CD4-positive, alpha-beta T cell treated with Interferon alpha-2 for 1 hour (primary cell): ENCODE data around the gene PCYT2.
"Not testable (repeated sequence)": the region's sequence is repeated elsewhere in the genome, so short reads cannot be mapped to it uniquely, and the experiment has no call there.

ENCODE experiments used
- DNase-seq, 2 donors: peaks; one replicate each; pipeline ENCODE4 v3.0.0-alpha.2; 2020 to 2022

The PCYT2 gene

DNA sequence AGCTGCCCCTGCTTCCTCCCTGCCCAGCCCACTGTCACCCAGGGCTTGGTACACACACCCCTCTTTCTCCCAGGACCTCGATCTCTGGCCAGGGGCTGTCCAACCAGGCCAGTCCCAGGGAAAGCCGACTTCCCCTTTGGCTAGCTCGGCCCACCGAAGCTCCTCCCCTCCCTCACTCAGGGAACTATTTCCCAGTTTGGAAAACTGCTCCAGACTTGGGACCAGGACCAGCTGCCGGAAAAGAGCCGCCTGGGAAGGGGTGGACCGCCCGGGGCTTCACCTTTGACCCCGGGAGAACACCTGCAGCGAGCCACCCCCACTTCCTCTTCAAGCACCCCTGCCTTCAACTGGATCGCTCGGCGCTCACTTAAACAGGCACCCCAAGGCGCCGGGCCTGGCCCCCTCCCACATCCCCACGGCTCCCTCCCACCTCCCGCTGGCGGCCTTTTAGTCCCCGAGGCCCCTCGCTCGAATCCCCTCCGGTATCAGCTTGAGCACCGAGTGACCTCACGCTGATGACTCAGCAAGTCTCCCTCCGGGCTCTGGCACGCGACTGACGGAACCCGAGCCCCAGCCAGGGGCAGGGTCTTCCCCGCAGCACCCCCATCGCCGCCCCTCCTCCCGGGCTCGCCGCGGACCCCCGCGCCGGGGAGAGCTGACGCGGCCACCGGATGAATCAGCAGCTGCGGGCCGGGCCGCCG is 15.4 kb upstream of the PCYT2 start:
- DNase-seq, result peak; percentile 52

DNA sequence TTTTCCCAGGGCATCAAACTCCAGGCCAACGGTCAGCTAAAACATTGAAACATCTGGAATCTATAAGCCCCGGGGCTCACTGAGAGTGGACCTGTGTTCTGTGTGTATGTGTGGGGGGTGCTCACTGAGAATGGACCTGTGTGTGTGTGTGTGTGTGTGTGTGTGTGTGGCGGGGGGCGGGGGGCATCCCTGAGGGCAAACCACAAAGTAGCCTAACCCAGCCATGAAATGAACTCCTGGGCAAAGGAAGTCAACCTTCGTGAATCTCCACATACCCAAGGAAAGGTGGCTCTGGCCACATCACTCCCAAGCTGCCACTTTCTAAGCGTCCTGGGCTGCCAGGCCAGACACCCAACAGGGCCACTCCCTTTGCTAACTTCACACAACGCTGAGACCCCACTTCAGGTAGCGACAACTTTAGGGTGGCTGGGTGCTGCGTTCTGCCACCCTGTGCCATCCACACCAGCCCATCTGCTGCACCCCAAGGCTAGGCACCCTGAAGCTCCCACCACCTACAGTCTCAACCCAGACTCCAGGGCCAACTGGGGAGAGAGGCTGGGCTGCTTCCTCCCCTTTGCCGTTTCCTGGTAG is 14.8 kb upstream of the PCYT2 start:
- no peak for DNase-seq

DNA sequence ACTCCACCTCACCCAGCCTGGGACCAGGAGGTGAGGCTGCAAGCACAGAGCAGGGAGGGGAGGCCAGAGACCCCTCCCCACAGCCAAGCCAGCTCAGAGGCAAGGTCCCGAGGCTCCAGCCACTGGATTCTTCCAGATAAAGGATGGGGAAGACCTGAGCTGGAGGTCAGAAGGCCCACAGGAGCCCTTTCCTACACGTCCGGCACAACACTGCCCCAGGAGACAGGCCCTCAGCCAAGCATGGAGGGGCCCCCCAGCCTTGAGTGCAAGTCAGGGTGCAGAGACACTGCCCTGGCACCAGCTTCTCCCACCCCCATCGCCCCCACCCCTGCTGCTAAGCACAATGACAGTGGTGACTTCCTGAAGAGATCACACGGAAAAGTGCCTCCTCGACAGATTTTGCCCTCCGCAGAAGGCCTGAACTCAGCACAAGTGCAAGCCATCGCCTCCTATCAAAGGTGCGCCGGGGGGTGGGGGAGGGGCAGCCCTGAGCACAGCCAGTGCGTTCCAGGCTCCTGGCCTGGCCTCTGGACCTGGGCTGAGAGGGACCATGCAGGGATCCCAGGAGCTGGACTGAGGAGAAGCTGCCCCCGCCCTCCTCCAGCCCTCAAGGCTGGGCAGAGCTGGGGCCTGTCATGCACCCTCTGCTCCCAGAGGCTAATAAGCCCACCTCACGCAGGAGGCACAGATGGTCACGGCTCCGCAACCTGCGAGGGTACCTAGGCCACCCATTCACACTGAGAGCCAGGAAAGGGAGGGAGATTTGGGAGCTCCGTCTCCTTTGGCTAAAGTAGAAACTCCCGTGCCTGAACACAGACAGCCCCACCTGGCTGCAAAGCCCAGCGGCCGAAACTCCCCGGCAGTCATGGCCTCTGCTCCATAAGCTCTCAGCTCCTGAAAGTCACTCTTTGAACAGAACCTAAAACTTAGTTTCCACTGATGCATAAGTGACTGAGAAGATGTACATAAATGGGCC is 13.6 kb upstream of the PCYT2 start:
- DNase-seq, result peak in 1 of 2 donors; percentile 39

DNA sequence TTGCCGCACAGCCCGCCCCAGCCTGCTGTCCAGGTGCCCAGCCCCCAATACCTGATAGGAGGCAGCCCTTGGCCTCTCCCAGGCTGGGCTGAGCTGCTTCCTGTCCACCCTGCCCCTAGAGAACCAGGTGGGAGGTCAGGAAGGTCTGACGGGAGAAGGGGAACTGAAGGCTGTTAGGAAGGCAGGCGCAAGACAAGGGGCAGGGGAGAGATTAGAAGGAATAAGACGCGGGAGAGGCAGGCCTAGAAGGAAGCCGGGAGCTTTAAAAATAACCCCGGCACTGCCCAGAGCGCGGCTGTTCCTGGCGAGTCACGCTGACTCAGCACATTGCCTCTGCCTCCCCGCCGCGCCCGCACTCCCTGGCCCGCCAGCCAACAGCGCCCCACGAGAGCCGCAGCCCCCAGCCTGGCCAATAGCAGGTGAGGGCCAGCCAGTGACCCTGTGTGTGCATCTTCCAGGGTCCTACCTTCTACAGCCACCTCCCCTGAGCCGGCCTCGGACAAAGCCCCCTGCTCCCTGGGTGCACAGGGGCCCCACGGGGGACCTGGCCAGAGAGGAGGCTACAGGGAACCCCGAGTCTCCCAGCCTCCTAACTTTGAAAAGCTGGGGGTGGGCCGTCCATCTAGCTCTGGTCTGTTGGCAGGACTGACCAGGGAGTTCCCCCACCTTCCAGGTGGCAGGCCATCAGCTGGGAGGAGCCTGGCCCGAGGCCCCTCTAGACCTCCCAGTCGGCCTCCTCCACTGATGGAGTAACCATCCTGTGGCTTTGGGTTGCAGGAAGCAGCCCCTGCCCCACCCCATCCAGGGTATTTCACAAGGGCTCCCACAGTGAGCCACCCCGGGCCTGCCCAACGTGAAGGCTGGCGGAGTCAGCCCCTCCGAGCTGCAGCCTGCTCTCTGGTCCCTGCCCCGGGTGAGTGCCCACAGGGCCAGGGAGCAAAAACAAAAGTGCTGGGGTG is 12.4 kb upstream of the PCYT2 start:
- DNase-seq, result peak in 1 of 2 donors; percentile 54

DNA sequence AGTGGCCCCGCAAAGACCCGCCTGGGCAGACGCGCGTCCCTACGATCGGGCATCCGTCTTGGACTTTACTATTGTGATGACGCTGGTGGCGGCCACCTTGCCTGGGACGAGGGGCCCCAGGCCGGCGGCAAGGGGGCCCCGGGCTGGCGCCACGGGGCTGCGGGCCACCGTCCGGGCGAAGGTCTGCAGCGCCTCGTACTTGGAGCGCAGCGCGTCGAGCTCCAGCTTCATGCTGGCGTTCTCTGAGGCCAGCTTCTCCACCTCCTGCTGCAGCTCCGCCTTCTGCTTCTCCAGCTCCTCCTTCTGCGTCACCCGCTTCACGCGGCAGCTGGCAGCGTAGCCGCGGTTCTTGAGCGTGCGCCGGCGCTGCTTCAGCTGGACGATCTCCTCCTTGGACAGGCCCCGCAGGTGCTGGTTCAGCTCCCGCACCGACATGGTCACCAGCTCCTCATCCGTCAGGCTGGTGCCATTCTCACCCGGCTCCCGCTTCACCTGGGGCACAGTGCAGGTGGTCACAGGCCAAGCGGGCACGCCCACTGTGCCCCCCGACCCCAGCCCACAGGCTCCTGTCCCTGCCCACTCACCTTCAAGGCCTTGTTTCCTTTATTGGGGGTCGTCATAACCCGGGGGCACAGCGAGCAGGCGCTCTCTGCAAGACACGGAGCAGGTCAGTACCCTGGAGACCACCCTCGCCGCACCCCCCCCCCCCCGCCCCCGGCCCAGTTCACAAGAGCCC is 11.5 kb upstream of the PCYT2 start:
- no peak for DNase-seq

DNA sequence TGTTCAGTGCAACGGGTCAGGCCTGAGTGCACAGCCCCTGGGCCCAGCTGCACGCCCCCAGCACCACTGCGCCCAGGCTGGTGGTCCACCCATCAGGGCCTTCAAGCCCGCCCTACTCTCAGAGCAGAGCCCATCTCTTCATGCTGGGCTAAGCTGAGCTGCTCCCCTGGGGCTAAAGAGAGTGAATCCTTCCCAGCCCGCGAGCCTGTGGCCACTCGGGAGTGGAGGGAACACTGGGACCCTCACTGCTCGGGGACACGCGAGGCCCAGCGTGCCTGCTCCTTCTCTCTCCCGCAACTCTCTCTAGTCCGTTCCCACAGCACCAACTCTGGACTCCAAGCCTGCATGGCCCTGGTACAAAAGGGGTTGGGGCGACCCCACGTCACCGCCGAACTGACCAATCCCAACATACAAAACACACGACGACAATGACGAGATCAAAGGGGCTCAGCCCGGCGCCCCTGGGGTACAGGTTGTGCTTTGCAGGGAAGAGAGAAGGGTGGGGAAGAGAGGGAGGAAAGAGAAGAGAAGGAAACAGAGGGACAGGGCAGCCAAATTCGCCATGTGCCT is 10.9 kb upstream of the PCYT2 start:
- no peak for DNase-seq

DNA sequence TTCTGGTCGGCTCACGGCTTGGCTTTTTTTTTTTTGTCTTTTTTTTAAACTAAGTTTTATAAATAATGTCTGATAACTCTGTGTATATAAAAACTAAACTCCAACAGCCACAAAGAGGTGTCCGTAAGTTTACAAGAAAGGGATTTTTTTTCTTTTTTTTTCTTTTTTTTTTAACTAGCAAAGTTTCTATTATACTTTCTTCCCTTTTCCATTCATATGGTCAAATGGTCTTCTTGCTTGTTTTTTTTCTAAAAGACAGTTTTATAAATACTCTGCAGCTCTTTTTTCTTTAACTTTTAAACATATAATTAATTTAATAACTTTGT is 10.3 kb upstream of the PCYT2 start:
- DNase-seq, result no peak

DNA sequence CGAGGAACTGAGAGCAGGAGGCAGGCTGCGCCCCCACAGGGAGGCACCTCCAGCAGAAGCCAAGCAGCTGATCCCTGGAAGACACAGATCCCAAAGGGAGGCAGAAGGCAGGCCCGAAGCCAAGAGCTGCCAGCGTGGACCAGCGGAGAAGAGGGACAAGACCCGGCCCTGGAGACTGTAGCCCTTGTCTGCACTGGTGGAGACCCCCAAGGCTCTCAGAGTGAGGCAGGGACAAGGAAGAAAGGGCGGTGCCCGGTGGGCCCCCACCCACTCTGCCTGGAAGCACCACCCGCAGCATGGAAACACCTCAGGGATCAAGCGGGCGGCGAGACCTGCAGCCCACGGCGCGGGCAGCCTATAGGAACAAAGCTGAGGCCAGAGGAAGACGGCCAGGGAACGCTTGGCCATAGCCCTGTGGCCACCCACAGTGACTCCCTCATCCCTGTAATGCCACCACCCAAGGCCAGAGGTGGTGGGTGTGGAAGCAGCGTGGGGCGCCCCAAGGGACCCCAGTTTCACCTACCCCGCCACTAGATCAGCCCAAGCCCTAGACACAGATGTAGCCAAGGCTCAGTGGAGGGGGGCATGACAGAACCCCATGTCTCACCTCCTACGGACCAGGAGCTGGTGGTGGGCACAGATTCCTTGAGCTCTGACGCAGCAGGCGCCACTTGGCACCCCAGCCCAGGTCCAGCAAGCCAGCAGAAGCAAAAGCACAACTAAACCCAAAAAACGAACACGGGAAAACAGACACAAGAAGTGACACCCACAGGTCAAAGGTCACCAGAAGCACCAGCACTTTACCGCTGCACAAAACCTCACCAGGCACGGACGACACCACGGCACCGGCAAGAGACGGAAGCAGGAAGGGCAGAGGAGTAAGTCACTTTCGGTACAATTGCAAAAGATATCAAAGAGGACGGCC is 9.7 kb upstream of the PCYT2 start:
- peak in 1 of 2 donors; percentile 35 for DNase-seq

DNA sequence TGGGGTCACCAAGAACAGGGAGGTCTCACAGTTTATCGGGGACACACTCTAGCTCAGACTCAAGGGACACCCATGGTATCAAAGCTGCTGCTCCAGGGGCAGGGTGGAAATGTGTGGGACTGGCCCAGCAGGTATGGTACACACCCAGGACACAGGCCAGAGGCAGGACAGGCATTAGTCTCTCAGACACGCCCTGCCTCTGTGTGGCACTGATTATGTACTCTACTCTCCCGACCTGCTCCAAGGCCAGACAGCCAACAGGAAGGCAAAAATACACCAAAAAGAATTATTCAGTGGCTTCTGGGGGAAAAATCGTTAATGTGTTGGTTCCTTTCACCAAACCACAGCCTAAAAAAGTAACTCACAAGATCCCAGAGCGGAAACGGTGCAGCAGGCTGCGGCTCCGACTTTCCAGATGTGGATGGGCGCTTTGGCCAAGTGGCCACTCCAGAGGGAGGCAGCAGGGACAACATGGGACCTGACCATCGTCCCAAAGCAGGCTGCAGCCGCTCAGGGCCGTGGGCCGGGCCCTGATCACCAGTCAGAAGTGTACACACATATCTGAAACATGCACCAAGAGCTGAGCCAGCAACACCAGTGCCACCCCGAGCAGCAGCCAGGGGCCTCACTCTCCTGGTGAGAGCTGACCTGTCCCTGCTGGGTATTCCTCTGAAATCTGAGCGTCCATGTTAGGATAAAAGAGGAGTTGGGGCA is 7.8 kb upstream of the PCYT2 start:
- no peak for DNase-seq

DNA sequence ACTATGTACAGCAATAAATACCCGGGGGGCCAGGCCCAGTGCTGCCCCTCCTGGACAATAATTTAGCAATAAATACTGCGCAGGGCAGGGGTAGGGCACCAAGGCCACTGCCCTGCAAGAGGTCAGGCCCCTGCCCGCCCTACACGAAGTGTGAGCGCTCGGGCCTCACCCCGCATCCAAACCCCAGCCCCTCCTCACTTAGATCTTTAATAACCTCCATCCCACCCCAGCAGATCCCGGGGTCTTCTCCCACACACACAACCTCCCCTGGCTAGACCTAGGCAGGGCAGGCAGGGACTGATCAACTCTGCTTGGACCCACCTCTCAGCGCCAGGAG is 7.1 kb upstream of the PCYT2 start:
- DNase-seq, result not testable (repeated sequence)

DNA sequence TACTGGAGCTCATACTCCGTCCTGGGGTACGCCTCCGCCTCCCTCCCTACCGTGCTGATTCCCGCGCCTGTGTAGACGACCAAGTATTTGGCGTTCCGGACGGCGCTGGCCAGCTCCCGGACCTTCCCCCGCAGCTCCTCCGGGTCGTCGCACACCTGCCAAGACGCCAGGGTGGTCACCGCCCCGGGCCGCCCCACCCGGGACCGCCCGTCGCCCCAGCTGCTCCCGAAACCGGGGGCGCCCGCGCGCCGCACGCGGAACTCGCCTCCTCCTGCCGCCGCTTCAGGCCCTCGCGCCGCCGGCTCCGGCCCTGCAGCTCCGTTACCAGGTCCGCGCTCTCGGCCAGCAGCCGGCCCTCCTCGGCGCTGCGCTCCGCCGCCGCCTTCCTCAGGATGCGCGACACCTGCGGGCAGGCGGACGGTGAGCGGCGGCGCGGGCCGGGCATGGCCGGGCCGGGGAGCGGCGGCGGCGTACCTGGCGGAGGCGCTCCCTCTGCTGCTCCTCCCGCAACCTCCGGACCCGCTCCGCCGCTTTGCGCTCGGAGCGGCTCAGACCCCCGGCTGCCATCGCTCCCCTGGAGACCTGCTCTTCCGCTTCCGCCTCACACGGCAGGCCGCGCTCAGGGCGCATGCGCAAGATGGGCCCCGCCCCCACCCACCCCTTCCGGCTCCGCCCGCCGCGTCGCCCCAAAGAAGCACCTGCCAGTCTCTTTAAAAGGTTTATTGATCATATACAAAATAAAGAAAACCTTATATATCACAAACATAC is 6.5 kb upstream of the PCYT2 start, which contains the start of gene SIRT7:
Gene SIRT7 (minus strand): TSS at position 612 of the 768 bp plus-strand sequence. CDS start 45 bp downstream, at position 567.
- peak; percentile 87 to 90 for DNase-seq

DNA sequence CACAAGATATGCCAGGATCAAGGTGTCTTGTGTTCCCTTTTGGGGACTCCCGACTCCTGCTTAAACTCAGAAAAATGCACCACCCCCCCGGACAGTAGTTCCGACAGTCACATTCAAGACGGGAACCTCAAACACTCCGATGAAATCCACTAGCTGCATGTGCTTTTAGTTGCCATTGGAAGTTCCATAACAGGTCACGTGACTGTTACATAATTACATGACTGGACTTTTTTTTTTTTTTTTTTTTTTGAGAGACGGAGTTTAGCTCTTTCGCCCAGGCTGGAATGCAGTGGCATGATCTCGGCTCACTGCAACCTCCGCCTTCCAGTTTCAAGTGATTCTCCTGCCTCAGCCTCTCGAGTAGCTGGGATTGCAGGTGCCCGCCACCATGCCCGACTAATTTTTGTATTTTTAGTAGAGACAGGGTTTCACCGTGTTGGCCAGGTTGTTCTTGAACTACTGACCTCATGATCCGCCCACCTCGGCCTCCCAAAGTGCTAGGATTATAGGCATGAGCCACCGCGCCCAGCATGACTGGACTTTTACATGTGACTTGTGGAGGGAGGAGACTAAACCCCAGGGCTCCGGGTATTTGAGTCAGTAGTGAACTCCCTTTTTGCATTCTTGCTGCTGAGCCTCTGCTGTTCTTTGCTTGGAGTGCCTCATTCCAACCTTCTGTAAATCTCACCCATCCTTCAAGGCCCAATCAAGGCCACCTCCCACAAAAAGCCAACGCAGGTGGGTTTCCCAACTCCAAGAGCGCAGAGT is 5.2 kb upstream of the PCYT2 start:
- DNase-seq, result no peak

DNA sequence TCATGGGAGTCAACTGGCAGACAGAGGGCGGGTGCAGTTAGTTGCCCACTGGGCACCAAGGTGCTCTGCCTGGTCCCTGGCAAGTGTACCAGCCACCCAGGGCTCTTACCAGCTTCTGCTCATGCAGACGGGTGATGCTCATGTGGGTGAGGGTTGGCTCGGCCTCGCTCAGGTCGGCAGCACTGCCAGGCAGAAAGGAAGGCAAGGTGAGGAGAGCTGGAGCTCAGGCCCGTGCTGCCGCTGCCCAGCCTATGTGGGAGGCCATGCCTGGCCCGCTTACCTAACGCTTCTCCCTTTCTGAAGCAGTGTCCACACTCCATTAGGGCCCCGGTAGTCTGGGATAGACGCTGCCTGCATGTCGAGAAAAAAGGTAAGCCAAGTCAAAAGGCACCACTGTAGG is 4.1 kb upstream of the PCYT2 start:
- DNase-seq, result no peak

DNA sequence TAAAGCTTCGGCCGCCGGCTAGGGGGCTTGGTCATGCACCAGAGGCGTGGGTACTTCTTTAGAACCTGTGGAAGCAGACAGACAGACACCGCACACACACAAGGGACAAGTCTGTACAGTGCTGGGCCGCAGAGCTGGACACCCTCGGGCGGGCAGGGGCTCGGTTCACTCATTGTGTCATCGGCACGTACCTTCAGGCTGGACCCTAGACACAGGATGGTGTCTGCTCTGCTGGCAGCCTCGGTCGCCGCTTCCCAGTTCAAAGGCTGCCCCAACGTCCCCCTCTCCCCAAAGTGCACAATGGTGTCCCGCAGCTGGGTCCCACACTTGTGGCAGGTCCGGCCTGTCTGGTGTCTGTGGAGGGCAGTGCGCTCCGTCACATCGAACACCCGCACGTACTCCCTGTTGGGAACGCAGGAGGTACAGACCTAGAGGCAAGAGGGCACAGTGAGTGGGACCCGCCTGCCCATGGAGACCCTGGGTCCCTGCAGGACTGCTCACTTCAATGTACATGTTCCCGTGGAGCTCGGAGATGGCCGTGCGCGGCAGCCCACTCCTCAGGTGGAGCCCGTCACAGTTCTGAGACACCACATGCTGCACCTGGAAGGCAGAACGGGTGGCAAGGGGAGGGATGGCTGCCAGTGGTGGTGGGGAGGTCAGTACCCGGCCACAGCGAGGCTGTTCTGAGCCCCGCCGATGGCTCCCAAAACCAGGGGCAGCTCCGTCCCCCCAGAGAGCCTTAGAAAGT is 3.1 kb upstream of the PCYT2 start:
- no peak for DNase-seq

DNA sequence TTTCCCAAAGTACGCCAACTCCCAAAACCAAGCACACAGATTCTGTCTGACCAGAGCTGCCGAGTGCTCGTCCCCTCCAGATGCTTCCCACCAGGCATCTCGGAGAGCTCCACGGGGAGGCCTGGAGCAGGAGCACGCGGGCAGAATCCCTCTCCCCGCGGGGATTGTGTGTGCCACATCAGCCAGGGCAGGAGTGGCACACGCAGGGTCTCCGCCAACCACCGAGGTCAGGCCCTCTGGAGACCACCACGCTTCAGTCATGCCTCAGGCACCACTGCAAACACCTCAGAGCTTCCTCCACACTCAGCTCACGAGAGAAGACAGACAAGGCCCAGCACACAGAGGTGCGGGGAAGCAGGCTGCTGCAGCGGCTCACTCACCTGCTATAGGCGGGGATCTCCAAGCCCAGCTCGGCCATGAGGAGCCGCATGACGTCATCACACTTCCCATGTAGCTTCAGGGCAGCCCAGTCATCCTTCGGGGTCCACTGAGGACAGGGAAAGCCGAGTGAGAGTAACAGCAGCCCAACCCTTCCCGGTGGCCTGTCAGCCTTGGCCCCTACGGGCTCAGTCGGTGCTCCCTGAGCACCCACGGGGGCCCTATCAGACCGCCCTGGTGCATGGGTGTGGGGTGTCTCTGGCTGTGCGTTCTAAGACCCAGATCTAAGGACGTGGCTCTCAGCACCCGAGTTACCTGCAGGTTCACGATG is 2.3 kb upstream of the PCYT2 start:
- DNase-seq, result no peak

DNA sequence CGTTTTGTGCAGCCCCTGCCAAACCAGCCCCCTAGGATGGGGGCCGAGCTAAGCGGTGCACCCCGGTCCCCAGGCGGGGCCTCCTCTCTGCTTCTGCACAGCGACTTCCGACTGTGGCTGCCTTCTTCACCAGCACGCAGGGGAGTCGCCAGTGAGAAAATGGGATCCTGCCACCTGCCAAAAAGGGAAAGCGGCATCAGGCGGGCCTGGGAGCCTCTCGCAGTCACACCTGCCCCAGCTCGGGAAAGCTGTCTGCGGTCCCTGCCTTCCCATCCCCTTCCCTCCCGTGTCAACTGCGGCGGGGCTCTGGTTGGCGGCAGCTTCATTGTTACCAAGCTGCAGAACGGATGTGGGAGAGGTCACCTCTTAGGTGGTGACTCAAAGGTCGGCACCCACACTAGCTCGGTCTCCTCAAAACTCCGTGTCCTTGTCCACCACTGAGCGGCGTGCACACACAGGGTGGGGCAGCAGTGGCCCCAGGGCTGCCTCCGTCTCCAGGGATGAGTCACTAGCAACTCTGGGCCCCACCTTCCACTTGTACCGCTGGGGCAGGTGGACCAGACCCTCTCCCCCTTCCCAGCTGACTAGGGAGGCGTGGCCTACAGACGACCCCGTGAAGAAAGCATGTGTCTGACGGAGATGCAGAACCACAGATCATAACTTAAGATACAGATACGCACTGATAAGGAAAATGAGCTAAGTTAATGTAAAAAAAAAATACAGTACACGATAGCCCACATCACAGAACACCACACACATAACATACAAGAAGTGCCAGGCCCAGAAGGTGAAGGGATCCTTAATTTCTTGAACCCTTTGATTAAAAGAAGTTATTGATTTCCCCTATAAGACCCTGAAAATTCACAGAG is 1.5 kb upstream of the PCYT2 start:
- no peak for DNase-seq
